Activated CD8-positive, alpha-beta T cell treated with anti-CD3 and anti-CD28 coated beads for 36 hours (primary cell): Measurements from ENCODE around the gene RBM45. TPM values are rescaled to one million over a fixed set of nuclear protein-coding genes. Genes with fewer than 3 reads are reported as not detected.

Experiments
- ATAC-seq: fragments of 200-7000 bp; cut with Tn5 transposase; one replicate; pipeline ENCODE4 v1.10.0; 2021; ENCODE audit warnings: mild to moderate bottlenecking, moderate library complexity
- CTCF ChIA-PET: fragments of 350-600 bp; sonication (Branson Sonifier 250); formaldehyde crosslinking; loops from one replicate; lab custom pipeline; 2021; ENCODE audit warnings: antibody characterized with exemption; lab: Charles Lee
- POLR2A ChIA-PET: fragments of 350-600 bp; sonication (Branson Sonifier 250); formaldehyde crosslinking; loops from one replicate; lab custom pipeline; 2021; ENCODE audit warnings: antibody characterized with exemption; lab: Charles Lee
- DNase-seq: peaks from one replicate; pipeline ENCODE4 v3.0.0-alpha.2; 2020
- H3K27ac Mint-ChIP-seq: one replicate; pipeline ENCODE4 v1.8.0; 2021; ENCODE audit warnings: mild to moderate bottlenecking, mixed read lengths
- H3K27me3 Mint-ChIP-seq: one replicate; pipeline ENCODE4 v1.8.0; 2021; ENCODE audit warnings: mixed read lengths
- H3K36me3 Mint-ChIP-seq: one replicate; pipeline ENCODE4 v1.8.0; 2021; ENCODE audit warnings: low read depth, mixed read lengths
- H3K4me1 Mint-ChIP-seq: one replicate; pipeline ENCODE4 v1.8.0; 2021; ENCODE audit warnings: low read depth, mixed read lengths
- H3K4me3 Mint-ChIP-seq: one replicate; pipeline ENCODE4 v1.8.0; 2021; ENCODE audit warnings: mild to moderate bottlenecking, moderate library complexity, mixed read lengths
- H3K9me3 Mint-ChIP-seq: one replicate; pipeline ENCODE4 v1.8.0; 2021; ENCODE audit warnings: mixed read lengths
- CTCF ChIP-seq: fragments of 200-600 bp; IDR thresholded peaks from one replicate; pipeline ENCODE4 v1.8.0; 2022; ENCODE audit warnings: antibody characterized with exemption, mild to moderate bottlenecking
- intact Hi-C: fragments of 100-400 bp; cut with micrococcal nuclease; formaldehyde crosslinking; loops from one replicate; pipeline ENCODE4 v1.10.0; 2022
- total RNA-seq, 2 experiments: library from RNA; stranded (reverse); gene quantifications; one replicate each; pipeline ENCODE4 v1.2.3, GENCODE V29; 2021

The RBM45 gene
- total RNA-seq, 2 experiments from 2014 or later = 9.0 to 10.6 TPM

GRCh38 chr2:178106053-178106452 lies 6.2 kb upstream of the RBM45 start:
- Mint-ChIP-seq H3K4me3 (no peak overlapping the region), H3K27me3 (no peaks in the 10 kb centered on the region), H3K9me3 (no peaks in the 10 kb centered on the region), H3K36me3 (no peaks in the 10 kb centered on the region), H3K27ac (no peak overlapping the region), H3K4me1 (peaks cover 2% of the 10 kb centered on the region)
- ChIA-PET POLR2A (no interaction called here), CTCF (no interaction called here)
- ATAC-seq (no peak), DNase-seq (no peak)
- intact Hi-C loops = no loop called here
- TF ChIP-seq CTCF = no peak

- POLR2A ChIA-PET = interaction anchor here (1.2 kb wide), 1 partner anchor 305 kb away, joined by 3 read pairs; no protein-coding TSS in a partner anchor
- peaks cover 8% of the 10 kb centered on the region for H3K4me1 Mint-ChIP-seq
- CTCF ChIA-PET = no interaction called here
- intact Hi-C loops = loop anchor here (2.0 kb wide), 1 partner anchor 307 kb away; no protein-coding TSS in a partner anchor
- no peaks in the 10 kb centered on the region for H3K36me3 Mint-ChIP-seq
- no peak for TF ChIP-seq CTCF
- DNase-seq (no peak), ATAC-seq (no peak)
- H3K4me3 Mint-ChIP-seq = no peak overlapping the region
- no peak overlapping the region for H3K27ac Mint-ChIP-seq
- no peaks in the 10 kb centered on the region for H3K9me3 Mint-ChIP-seq
- H3K27me3 Mint-ChIP-seq = no peaks in the 10 kb centered on the region
These were observed 4.1 kb upstream of the RBM45 start for GRCh38 chr2:178108176-178108575.

GRCh38 chr2:178109813-178110212 lies 2.4 kb upstream of the RBM45 start:
- intact Hi-C loops = loop anchor here (2.0 kb wide), 2 partner anchors 171 to 305 kb away; no protein-coding TSS in a partner anchor
- DNase-seq (no peak), ATAC-seq (no peak)
- H3K27me3 Mint-ChIP-seq = no peaks in the 10 kb centered on the region
- no peaks in the 10 kb centered on the region for H3K36me3 Mint-ChIP-seq
- TF ChIP-seq CTCF = peak; percentile 79
- H3K27ac Mint-ChIP-seq = no peak overlapping the region
- H3K4me1 Mint-ChIP-seq = peaks cover 23% of the 10 kb centered on the region
- H3K4me3 Mint-ChIP-seq = no peak overlapping the region
- CTCF ChIA-PET = interaction anchor here (0.5 to 3.5 kb wide), 3 partner anchors 14 to 309 kb away, joined by 3 to 34 read pairs (median 4); no protein-coding TSS in a partner anchor
- POLR2A ChIA-PET = no interaction called here
- no peaks in the 10 kb centered on the region for H3K9me3 Mint-ChIP-seq

GRCh38 chr2:178110681-178111080 lies 1.6 kb upstream of the RBM45 start:
- no peak for TF ChIP-seq CTCF
- intact Hi-C loops = loop anchor here (2.0 kb wide), 1 partner anchor 170 kb away; no protein-coding TSS in a partner anchor
- DNase-seq (no peak), ATAC-seq (no peak)
- POLR2A ChIA-PET = interaction anchor here (3.1 kb wide), 1 partner anchor 303 kb away, joined by 13 read pairs; no protein-coding TSS in a partner anchor
- H3K36me3 Mint-ChIP-seq = no peaks in the 10 kb centered on the region
- no peaks in the 10 kb centered on the region for H3K9me3 Mint-ChIP-seq
- H3K27ac Mint-ChIP-seq = no peak overlapping the region
- CTCF ChIA-PET = interaction anchor here (0.7 to 3.5 kb wide), 8 partner anchors 9 to 308 kb away, joined by 3 to 34 read pairs (median 6); no protein-coding TSS in a partner anchor
- no peaks in the 10 kb centered on the region for H3K27me3 Mint-ChIP-seq
- H3K4me1 Mint-ChIP-seq = peaks cover 29% of the 10 kb centered on the region
- H3K4me3 Mint-ChIP-seq = no peak overlapping the region

GRCh38 chr2:178111743-178112142 lies 494 bp upstream of the RBM45 start:
- intact Hi-C loops = loop anchor here (2.0 kb wide), 1 partner anchor 169 kb away; no protein-coding TSS in a partner anchor
- H3K27ac Mint-ChIP-seq = peak overlapping the region; percentile 77
- no peaks in the 10 kb centered on the region for H3K9me3 Mint-ChIP-seq
- no peaks in the 10 kb centered on the region for H3K27me3 Mint-ChIP-seq
- CTCF ChIA-PET = interaction anchor here (0.5 to 3.5 kb wide), 40 partner anchors 9 to 522 kb away, joined by 3 to 34 read pairs (median 5); partner anchors contain the start of genes PJVK and PRKRA
- peak overlapping the region; percentile 93 for H3K4me3 Mint-ChIP-seq
- DNase-seq (no peak), ATAC-seq (no peak)
- peaks cover 4% of the 10 kb centered on the region for H3K36me3 Mint-ChIP-seq
- POLR2A ChIA-PET = interaction anchor here (0.5 to 3.1 kb wide), 3 partner anchors 9 to 302 kb away, joined by 3 to 13 read pairs (median 6); no protein-coding TSS in a partner anchor
- H3K4me1 Mint-ChIP-seq = peaks cover 29% of the 10 kb centered on the region
- TF ChIP-seq CTCF = no peak
